ENCODE measurements around the gene KCNMA1.

The KCNMA1 gene

GRCh38 chr10:77240706-77241349 is 396.8 kb downstream of the KCNMA1 start:
- no peak overlapping the region for H3K27ac ChIP-seq (ENCODE audit: low read depth, low read length, severe bottlenecking)
- no peaks in the 10 kb centered on the region for H3K9me3 ChIP-seq (ENCODE audit: control insufficient read depth, low read length)
- 92% methylated on average over 2 of the region's 4 CpGs; no CpG with 5 or more reads in 1 of the 2 experiments for WGBS, 2 experiments (ENCODE audit: insufficient coverage in 2 of 2)
- no peak overlapping the region for H3K4me3 ChIP-seq (ENCODE audit: extremely low read depth, insufficient read depth, low read length, poor library complexity, severe bottlenecking)
- H3K4me1 ChIP-seq (ENCODE audit: control insufficient read depth, insufficient read depth, low read length, poor library complexity, severe bottlenecking): peaks cover 22% of the 10 kb centered on the region
- H3K36me3 ChIP-seq (ENCODE audit: control insufficient read depth, insufficient read depth, low read length): no peaks in the 10 kb centered on the region

- Histone ChIP-seq H3K36me3 (ENCODE audit: control insufficient read depth, insufficient read depth, low read length) (no peaks in the 10 kb centered on the region), H3K27ac (ENCODE audit: low read depth, low read length, severe bottlenecking) (no peak overlapping the region)
- WGBS, 2 experiments (ENCODE audit: insufficient coverage in 2 of 2): 83 to 86% methylated on average over 5 of the region's 5 CpGs
Measured at GRCh38 chr10:77240041-77240652, 397.5 kb downstream of the KCNMA1 start.

GRCh38 chr10:77237120-77237519 is 400.5 kb downstream of the KCNMA1 start:
- Histone ChIP-seq H3K4me3 (ENCODE audit: extremely low read depth, insufficient read depth, low read length, poor library complexity, severe bottlenecking) (no peak overlapping the region), H3K27ac (ENCODE audit: low read depth, low read length, severe bottlenecking) (no peak overlapping the region), H3K36me3 (ENCODE audit: control insufficient read depth, insufficient read depth, low read length) (no peaks in the 10 kb centered on the region), H3K4me1 (ENCODE audit: control insufficient read depth, insufficient read depth, low read length, poor library complexity, severe bottlenecking) (peaks cover 1% of the 10 kb centered on the region), H3K9me3 (ENCODE audit: control insufficient read depth, low read length) (no peaks in the 10 kb centered on the region)

More at GRCh38 chr10:77240041-77240652, 397.5 kb downstream of the KCNMA1 start:
- Histone ChIP-seq H3K9me3 (ENCODE audit: control insufficient read depth, low read length) (no peaks in the 10 kb centered on the region), H3K4me1 (ENCODE audit: control insufficient read depth, insufficient read depth, low read length, poor library complexity, severe bottlenecking) (peaks cover 18% of the 10 kb centered on the region), H3K4me3 (ENCODE audit: extremely low read depth, insufficient read depth, low read length, poor library complexity, severe bottlenecking) (no peak overlapping the region)

- Histone ChIP-seq H3K27ac (ENCODE audit: low read depth, low read length, severe bottlenecking) (no peak overlapping the region), H3K9me3 (ENCODE audit: control insufficient read depth, low read length) (no peaks in the 10 kb centered on the region), H3K36me3 (ENCODE audit: control insufficient read depth, insufficient read depth, low read length) (no peaks in the 10 kb centered on the region), H3K4me3 (ENCODE audit: extremely low read depth, insufficient read depth, low read length, poor library complexity, severe bottlenecking) (no peak overlapping the region), H3K4me1 (ENCODE audit: control insufficient read depth, insufficient read depth, low read length, poor library complexity, severe bottlenecking) (no peaks in the 10 kb centered on the region)
- 86 to 100% methylated on average over 2 of the region's 2 CpGs for WGBS, 2 experiments (ENCODE audit: insufficient coverage in 2 of 2)
Measured at GRCh38 chr10:77236700-77237099, 400.9 kb downstream of the KCNMA1 start.

- H3K4me1 ChIP-seq (ENCODE audit: control insufficient read depth, insufficient read depth, low read length, poor library complexity, severe bottlenecking): no peaks in the 10 kb centered on the region
- H3K9me3 ChIP-seq (ENCODE audit: control insufficient read depth, low read length): no peaks in the 10 kb centered on the region
- H3K36me3 ChIP-seq (ENCODE audit: control insufficient read depth, insufficient read depth, low read length): no peaks in the 10 kb centered on the region
- WGBS, 2 experiments (ENCODE audit: insufficient coverage in 2 of 2): 83 to 100% methylated on average over 3 to 9 of the region's 9 CpGs
- H3K27ac ChIP-seq (ENCODE audit: low read depth, low read length, severe bottlenecking): no peak overlapping the region
- H3K4me3 ChIP-seq (ENCODE audit: extremely low read depth, insufficient read depth, low read length, poor library complexity, severe bottlenecking): no peak overlapping the region
Measured at GRCh38 chr10:77236029-77236428, 401.6 kb downstream of the KCNMA1 start.

GRCh38 chr10:77234599-77234998 is 403.0 kb downstream of the KCNMA1 start:
- Histone ChIP-seq H3K36me3 (ENCODE audit: control insufficient read depth, insufficient read depth, low read length) (no peaks in the 10 kb centered on the region), H3K27ac (ENCODE audit: low read depth, low read length, severe bottlenecking) (no peak overlapping the region), H3K9me3 (ENCODE audit: control insufficient read depth, low read length) (no peaks in the 10 kb centered on the region), H3K4me3 (ENCODE audit: extremely low read depth, insufficient read depth, low read length, poor library complexity, severe bottlenecking) (no peak overlapping the region), H3K4me1 (ENCODE audit: control insufficient read depth, insufficient read depth, low read length, poor library complexity, severe bottlenecking) (peaks cover 5% of the 10 kb centered on the region)
- 100% methylated on average over 1 of the region's 1 CpG; no CpG with 5 or more reads in 1 of the 2 experiments for WGBS, 2 experiments (ENCODE audit: insufficient coverage in 2 of 2)

- Histone ChIP-seq H3K36me3 (ENCODE audit: control insufficient read depth, insufficient read depth, low read length) (no peaks in the 10 kb centered on the region), H3K9me3 (ENCODE audit: control insufficient read depth, low read length) (no peaks in the 10 kb centered on the region), H3K4me1 (ENCODE audit: control insufficient read depth, insufficient read depth, low read length, poor library complexity, severe bottlenecking) (peaks cover 5% of the 10 kb centered on the region), H3K4me3 (ENCODE audit: extremely low read depth, insufficient read depth, low read length, poor library complexity, severe bottlenecking) (no peak overlapping the region), H3K27ac (ENCODE audit: low read depth, low read length, severe bottlenecking) (no peak overlapping the region)
- 84 to 94% methylated on average over 5 to 7 of the region's 7 CpGs for WGBS, 2 experiments (ENCODE audit: insufficient coverage in 2 of 2)
Measured at GRCh38 chr10:77233466-77233865, 404.1 kb downstream of the KCNMA1 start.

GRCh38 chr10:77231884-77232610 is 405.6 kb downstream of the KCNMA1 start:
- Histone ChIP-seq H3K4me1 (ENCODE audit: control insufficient read depth, insufficient read depth, low read length, poor library complexity, severe bottlenecking) (peaks cover 12% of the 10 kb centered on the region), H3K27ac (ENCODE audit: low read depth, low read length, severe bottlenecking) (no peak overlapping the region), H3K36me3 (ENCODE audit: control insufficient read depth, insufficient read depth, low read length) (no peaks in the 10 kb centered on the region), H3K4me3 (ENCODE audit: extremely low read depth, insufficient read depth, low read length, poor library complexity, severe bottlenecking) (no peak overlapping the region), H3K9me3 (ENCODE audit: control insufficient read depth, low read length) (no peaks in the 10 kb centered on the region)
- no CpG with 5 or more reads among the region's 3 CpGs for WGBS, 2 experiments (ENCODE audit: insufficient coverage in 2 of 2)

- 71 to 87% methylated on average over 2 to 3 of the region's 3 CpGs for WGBS, 2 experiments (ENCODE audit: insufficient coverage in 2 of 2)
- Histone ChIP-seq H3K9me3 (ENCODE audit: control insufficient read depth, low read length) (no peaks in the 10 kb centered on the region), H3K4me3 (ENCODE audit: extremely low read depth, insufficient read depth, low read length, poor library complexity, severe bottlenecking) (no peak overlapping the region), H3K27ac (ENCODE audit: low read depth, low read length, severe bottlenecking) (no peak overlapping the region), H3K36me3 (ENCODE audit: control insufficient read depth, insufficient read depth, low read length) (no peaks in the 10 kb centered on the region), H3K4me1 (ENCODE audit: control insufficient read depth, insufficient read depth, low read length, poor library complexity, severe bottlenecking) (peaks cover 16% of the 10 kb centered on the region)
Measured at GRCh38 chr10:77231375-77231774, 406.2 kb downstream of the KCNMA1 start.

- WGBS, 2 experiments (ENCODE audit: insufficient coverage in 2 of 2): 85 to 100% methylated on average over 1 to 3 of the region's 5 CpGs
- no peak overlapping the region for H3K27ac ChIP-seq (ENCODE audit: low read depth, low read length, severe bottlenecking)
- H3K36me3 ChIP-seq (ENCODE audit: control insufficient read depth, insufficient read depth, low read length): no peaks in the 10 kb centered on the region
- peaks cover 21% of the 10 kb centered on the region for H3K4me1 ChIP-seq (ENCODE audit: control insufficient read depth, insufficient read depth, low read length, poor library complexity, severe bottlenecking)
- no peak overlapping the region for H3K4me3 ChIP-seq (ENCODE audit: extremely low read depth, insufficient read depth, low read length, poor library complexity, severe bottlenecking)
- H3K9me3 ChIP-seq (ENCODE audit: control insufficient read depth, low read length): no peaks in the 10 kb centered on the region
Measured at GRCh38 chr10:77230194-77230593, 407.4 kb downstream of the KCNMA1 start.

GRCh38 chr10:77229704-77230103 is 407.9 kb downstream of the KCNMA1 start:
- Histone ChIP-seq H3K36me3 (ENCODE audit: control insufficient read depth, insufficient read depth, low read length) (no peaks in the 10 kb centered on the region), H3K27ac (ENCODE audit: low read depth, low read length, severe bottlenecking) (no peak overlapping the region)
- WGBS, 2 experiments (ENCODE audit: insufficient coverage in 2 of 2): no CpG with 5 or more reads among the region's 3 CpGs

More at GRCh38 chr10:77229704-77230103, 407.9 kb downstream of the KCNMA1 start:
- peaks cover 21% of the 10 kb centered on the region for H3K4me1 ChIP-seq (ENCODE audit: control insufficient read depth, insufficient read depth, low read length, poor library complexity, severe bottlenecking)
- no peak overlapping the region for H3K4me3 ChIP-seq (ENCODE audit: extremely low read depth, insufficient read depth, low read length, poor library complexity, severe bottlenecking)
- H3K9me3 ChIP-seq (ENCODE audit: control insufficient read depth, low read length): no peaks in the 10 kb centered on the region

Measured in mesodermal cell (in vitro differentiated cells).